Left cardiac atrium (tissue), 4 donors: Measurements from ENCODE around the gene GNAT1. TPM values are rescaled to one million over a fixed set of nuclear protein-coding genes. Genes with fewer than 3 reads are reported as not detected.

Source experiments
- ATAC-seq, 2 donors: fragments of 200-7000 bp; cut with Tn5 transposase; one replicate each; pipeline ENCODE4 v1.9.1; 2020; ENCODE audit warnings: mild to moderate bottlenecking in 2 of 2, moderate library complexity in 2 of 2
- DNase-seq: peaks from one replicate; pipeline ENCODE4 v3.0.0-alpha.2; 2020
- intact Hi-C, 2 donors: fragments of 100-400 bp; cut with DNase I; formaldehyde crosslinking; loops; one replicate each; pipeline versions ENCODE4 v1.14.1 to v1.15.1; 2022 to 2023
- total RNA-seq, 2 donors: library from RNA; stranded (reverse); fragmentation: NEBNext Ultra II Directional; extraction: Animal tissue kit (Norgen Biotek cat#: 25700); gene quantifications; one replicate each; pipeline ENCODE4 v1.2.1, GENCODE V29; 2021
- donor health status: DM: no; HTN: yes; CAD: no.
- donor health status: DM: no; HTN: yes; CAD: no; lungs with severe emphysema.
- donor health status: DM: yes; HTN: yes; CAD: no.
- donor health status: Dilated cardiomyopathy.

The GNAT1 gene
- total RNA-seq, 2 donors from 2014 or later = not detected

- ATAC-seq (no peak), DNase-seq (no peak)
- intact Hi-C loops = no loop called here
Measured at GRCh38 chr3:50161320-50161719, 30.1 kb upstream of the GNAT1 start.

- ATAC-seq = no peak
Measured at GRCh38 chr3:50162034-50162883, 29.2 kb upstream of the GNAT1 start.

GRCh38 chr3:50163572-50164455 lies 27.6 kb upstream of the GNAT1 start:
- DNase-seq (peak; percentile 79), ATAC-seq (peak; percentile 25 to 54)
- intact Hi-C loops = no loop called here

More at GRCh38 chr3:50162034-50162883, 29.2 kb upstream of the GNAT1 start:
- no peak for DNase-seq
- intact Hi-C loops = no loop called here

GRCh38 chr3:50164481-50164880 lies 26.9 kb upstream of the GNAT1 start:
- DNase-seq = no peak
- no peak for ATAC-seq
- intact Hi-C loops = no loop called here

- intact Hi-C loops = no loop called here
- DNase-seq (peak; percentile 45), ATAC-seq (peak; percentile 47 to 71)
Measured at GRCh38 chr3:50164984-50165909, 26.2 kb upstream of the GNAT1 start.

- DNase-seq = peak; percentile 60
- peak; percentile 25 to 62 for ATAC-seq
- intact Hi-C loops = no loop called here
Measured at GRCh38 chr3:50165910-50166538, 25.4 kb upstream of the GNAT1 start.

GRCh38 chr3:50166620-50167019 lies 24.8 kb upstream of the GNAT1 start:
- no peak for ATAC-seq
- intact Hi-C loops = no loop called here
- DNase-seq = no peak

GRCh38 chr3:50167069-50167840 lies 24.2 kb upstream of the GNAT1 start:
- no peak for DNase-seq
- no peak for ATAC-seq
- intact Hi-C loops = no loop called here

GRCh38 chr3:50167841-50168209 lies 23.6 kb upstream of the GNAT1 start:
- DNase-seq (no peak), ATAC-seq (no peak)
- intact Hi-C loops = no loop called here

- intact Hi-C loops = no loop called here
- DNase-seq (peak; percentile 53), ATAC-seq (no peak)
Measured at GRCh38 chr3:50168388-50168787, 23.0 kb upstream of the GNAT1 start.

- DNase-seq (no peak), ATAC-seq (no peak)
- intact Hi-C loops = no loop called here
Measured at GRCh38 chr3:50168791-50169190, 22.6 kb upstream of the GNAT1 start.

GRCh38 chr3:50169232-50169832 lies 22.1 kb upstream of the GNAT1 start:
- intact Hi-C loops = no loop called here
- DNase-seq (no peak), ATAC-seq (no peak)

GRCh38 chr3:50169858-50170257 lies 21.6 kb upstream of the GNAT1 start:
- intact Hi-C loops = no loop called here
- no peak for DNase-seq
- ATAC-seq = no peak

- intact Hi-C loops = no loop called here
- DNase-seq (peak; percentile 66), ATAC-seq (peak; percentile 28 to 44)
Measured at GRCh38 chr3:50170689-50171088, 20.7 kb upstream of the GNAT1 start.

- DNase-seq (no peak), ATAC-seq (no peak)
- intact Hi-C loops = no loop called here
Measured at GRCh38 chr3:50171540-50172301, 19.7 kb upstream of the GNAT1 start.

- intact Hi-C loops = no loop called here
Measured at GRCh38 chr3:50172626-50173220, 18.7 kb upstream of the GNAT1 start.

More at GRCh38 chr3:50172626-50173220, 18.7 kb upstream of the GNAT1 start:
- DNase-seq (no peak), ATAC-seq (peak; percentile 12 to 61)
